Measurements from ENCODE around the gene HOXB3.

- TF ChIP-seq CTCF (conservative IDR thresholded peaks at IDR 0.05 in 1 of 2, IDR thresholded peaks at IDR 0.05 in 1 of 2; ENCODE audit: low read depth in 1 of 2, low read length in 2 of 2) (no peak), EZH2 (IDR thresholded peaks at IDR 0.05; ENCODE audit: low read length, missing control alignments) (no peak)
Observed at GRCh38 chr17:48574505-48575065, 15.5 kb downstream of the HOXB3 start.

All from fibroblast of lung (primary cell).